IMR-90 (cell line): Measurements from ENCODE around the gene SYN1. TPM values are rescaled to one million over a fixed set of nuclear protein-coding genes. Genes with fewer than 3 reads are reported as not detected.

Source experiments
- ATAC-seq: fragments of 200-7000 bp; cut with Tn5 transposase; 2 replicates; pipeline ENCODE4 v1.9.1; 2020; ENCODE audit warnings: low read depth, mild to moderate bottlenecking, moderate library complexity
- BruUV-seq: library from RNA; stranded (reverse); fragments of 400-500 nt; replicated peaks from 2 replicates; lab custom pipeline; 2021; lab: Mats Ljungman, UMichigan
- CTCF ChIA-PET: fragments of 300-600 bp; formaldehyde crosslinking; extraction: SDS; loops from one replicate; lab custom pipeline; 2021; ENCODE audit warnings: antibody characterized with exemption; lab: Yijun Ruan, JAX
- POLR2A ChIA-PET: fragments of 300-600 bp; sonication (Branson Sonifier 250); formaldehyde crosslinking; loops from one replicate; lab custom pipeline; 2022; ENCODE audit warnings: antibody characterized with exemption; ENCODE audit not compliant: unreplicated experiment; lab: Charles Lee
- DNase-seq: peaks from one replicate; pipeline ENCODE4 v3.0.0; 2013
- H2AFZ ChIP-seq: replicated peaks from 2 replicates; pipeline ENCODE3; 2013; ENCODE audit warnings: low read length, mild to moderate bottlenecking; ENCODE audit not compliant: poor library complexity
- H2AK5ac ChIP-seq: 2 replicates; pipeline ENCODE4 v1.6.1; 2013; ENCODE audit warnings: low read depth, low read length, inconsistent platforms
- H2AK9ac ChIP-seq: replicated peaks from 2 replicates; pipeline ENCODE3; 2013; ENCODE audit warnings: mild to moderate bottlenecking, low read depth, low read length, moderate library complexity; ENCODE audit not compliant: poor library complexity
- H2BK120ac ChIP-seq: 2 replicates; pipeline ENCODE4 v1.6.1; 2013; ENCODE audit warnings: low read depth, low read length, inconsistent platforms
- H2BK15ac ChIP-seq: 3 replicates; pipeline ENCODE4 v1.6.1; 2013; ENCODE audit warnings: low read depth, low read length, inconsistent platforms
- H2BK20ac ChIP-seq: 2 replicates; pipeline ENCODE4 v1.6.1; 2013; ENCODE audit warnings: low read depth, mild to moderate bottlenecking, inconsistent platforms, low read length, moderate library complexity
- H2BK5ac ChIP-seq: 2 replicates; pipeline ENCODE4 v1.6.1; 2013; ENCODE audit warnings: mild to moderate bottlenecking, low read depth, low read length, inconsistent platforms; ENCODE audit not compliant: poor library complexity, severe bottlenecking
- H3K14ac ChIP-seq: replicated peaks from 2 replicates; pipeline ENCODE4 v1.6.1; 2013; ENCODE audit warnings: low read depth, low read length, inconsistent platforms
- H3K18ac ChIP-seq: 2 replicates; pipeline ENCODE4 v1.6.1; 2013; ENCODE audit warnings: low read depth, low read length, control low read depth
- H3K23ac ChIP-seq: 2 replicates; pipeline ENCODE4 v1.6.1; 2013; ENCODE audit warnings: low read depth, low read length, inconsistent platforms
- H3K27ac ChIP-seq: 2 replicates; pipeline ENCODE4 v1.5.1; 2013; ENCODE audit warnings: mild to moderate bottlenecking, control low read depth, low read length; ENCODE audit not compliant: insufficient read depth
- H3K27me3 ChIP-seq: 2 replicates; pipeline ENCODE4 v1.6.1; 2013; ENCODE audit warnings: low read length; ENCODE audit not compliant: control insufficient read depth, insufficient read depth
- H3K36me3 ChIP-seq: 2 replicates; pipeline ENCODE4 v1.6.1; 2013; ENCODE audit warnings: low read length, mixed read lengths; ENCODE audit not compliant: control insufficient read depth, insufficient read depth
- H3K4ac ChIP-seq: 2 replicates; pipeline ENCODE4 v1.6.1; 2013; ENCODE audit warnings: low read depth, low read length, inconsistent platforms
- H3K4me1 ChIP-seq: 2 replicates; pipeline ENCODE4 v1.6.1; 2013; ENCODE audit warnings: low read length, mixed read lengths; ENCODE audit not compliant: control insufficient read depth, insufficient read depth
- H3K4me2 ChIP-seq: 2 replicates; pipeline ENCODE4 v1.6.1; 2013; ENCODE audit warnings: low read depth, mild to moderate bottlenecking, control low read depth, low read length, moderate library complexity
- H3K4me3 ChIP-seq: 2 replicates; pipeline ENCODE4 v1.5.1; 2013; ENCODE audit warnings: low read depth, mild to moderate bottlenecking, control low read depth, low read length, moderate library complexity; ENCODE audit not compliant: insufficient read depth
- H3K56ac ChIP-seq: 2 replicates; pipeline ENCODE4 v1.6.1; 2013; ENCODE audit warnings: low read length, inconsistent platforms; ENCODE audit not compliant: insufficient read depth; ENCODE audit errors: extremely low read depth
- H3K79me1 ChIP-seq, 2 experiments: 2 replicates each; pipeline ENCODE4 v1.6.1; 2013; ENCODE audit warnings: low read length in 2 of 2, inconsistent platforms in 1 of 2, low read depth in 1 of 2
- H3K9ac ChIP-seq: 2 replicates; pipeline ENCODE4 v1.6.1; 2013; ENCODE audit warnings: low read depth, low read length, control low read depth
- H3K9me1 ChIP-seq: 2 replicates; pipeline ENCODE4 v1.6.1; 2013; ENCODE audit warnings: low read length, inconsistent platforms; ENCODE audit not compliant: insufficient read depth
- H3K9me3 ChIP-seq: 2 replicates; pipeline ENCODE4 v1.6.1; 2013; ENCODE audit warnings: low read length; ENCODE audit not compliant: control insufficient read depth, insufficient read depth
- H4K20me1 ChIP-seq: 2 replicates; pipeline ENCODE4 v1.6.1; 2013; ENCODE audit warnings: low read length, inconsistent platforms; ENCODE audit not compliant: insufficient read depth
- H4K5ac ChIP-seq: 2 replicates; pipeline ENCODE4 v1.6.1; 2013; ENCODE audit warnings: mild to moderate bottlenecking, low read depth, low read length, control low read depth
- H4K8ac ChIP-seq, 2 experiments: 2 replicates each; pipeline ENCODE4 v1.6.1; 2013; ENCODE audit warnings: low read depth in 2 of 2, low read length in 2 of 2, control low read depth in 1 of 2, inconsistent platforms in 1 of 2
- H4K91ac ChIP-seq: 2 replicates; pipeline ENCODE4 v1.6.1; 2013; ENCODE audit warnings: low read depth, low read length, inconsistent platforms; ENCODE audit not compliant: insufficient read depth
- BHLHE40 ChIP-seq: fragments of 150-350 bp; IDR thresholded peaks from 2 replicates; pipeline ENCODE4 v1.6.1; 2016; ENCODE audit warnings: mild to moderate bottlenecking, low read depth, low read length
- CEBPB ChIP-seq: IDR thresholded peaks from 2 replicates; pipeline ENCODE4 v1.6.1; 2012; ENCODE audit warnings: low read depth, low read length, improper control_type of control experiment
- CHD1 ChIP-seq: IDR thresholded peaks from 2 replicates; pipeline ENCODE4 v1.6.1; 2012; ENCODE audit warnings: low read depth, low read length, improper control_type of control experiment
- FOS ChIP-seq: fragments of 150-350 bp; IDR thresholded peaks from 2 replicates; pipeline ENCODE4 v1.6.1; 2016; ENCODE audit warnings: low read depth, low read length
- MAFK ChIP-seq: IDR thresholded peaks from 2 replicates; pipeline ENCODE4 v1.6.1; 2012; ENCODE audit warnings: low read depth, low read length, improper control_type of control experiment
- MAZ ChIP-seq: IDR thresholded peaks from 2 replicates; pipeline ENCODE4 v1.6.1; 2012; ENCODE audit warnings: low read depth, mild to moderate bottlenecking, low read length, improper control_type of control experiment, moderate library complexity, borderline replicate concordance
- MXI1 ChIP-seq: IDR thresholded peaks from 2 replicates; pipeline ENCODE4 v1.6.1; 2012; ENCODE audit warnings: low read depth, mild to moderate bottlenecking, low read length, moderate library complexity, borderline replicate concordance
- NFE2L2 ChIP-seq: fragments of 150-350 bp; IDR thresholded peaks from 2 replicates; pipeline ENCODE4 v1.6.1; 2016; ENCODE audit warnings: low read depth, mild to moderate bottlenecking, low read length
- POLR2A ChIP-seq: IDR thresholded peaks from 2 replicates; pipeline ENCODE4 v1.6.1; 2012; ENCODE audit warnings: mild to moderate bottlenecking, low read depth, low read length
- RAD21 ChIP-seq: IDR thresholded peaks from 2 replicates; pipeline ENCODE4 v1.6.1; 2012; ENCODE audit warnings: low read length, improper control_type of control experiment
- RCOR1 ChIP-seq: IDR thresholded peaks from 2 replicates; pipeline ENCODE4 v1.6.1; 2012; ENCODE audit warnings: mild to moderate bottlenecking, low read length, improper control_type of control experiment; ENCODE audit not compliant: insufficient replicate concordance
- WGBS, 2 experiments: methylation state at CpG; one replicate each; pipeline versions ENCODE4 v1.1.5 to v1.1.7; 2013; ENCODE audit warnings: missing lambda C conversion rate in 2 of 2; ENCODE audit not compliant: insufficient read length in 1 of 2; ENCODE audit errors: extremely low coverage in 2 of 2; 5-methylcytosine and 5-hydroxymethylcytosine counted together
- dilution Hi-C: fragments of 300-500 bp; cut with HindIII; formaldehyde crosslinking; loops from one replicate; pipeline ENCODE4 v1.14.3; 2018; ENCODE audit warnings: low sequenced_read_pairs; ENCODE audit not compliant: unreplicated experiment
- in situ Hi-C: fragments of 300-500 bp; cut with MboI; formaldehyde crosslinking; loops from 3 replicates; pipeline ENCODE4 v1.14.3; 2019; ENCODE audit warnings: low sequenced_read_pairs, inconsistent platforms, mixed read lengths
- intact Hi-C: fragments of 100-400 bp; cut with micrococcal nuclease; formaldehyde crosslinking; loops from 2 replicates; pipeline ENCODE4 v1.10.0; 2022
- polyA plus RNA-seq, 3 experiments: library from polyadenylated mRNA; depleted of rRNA; stranded (reverse); fragments of >200 nt; gene quantifications; 2 replicates each; pipeline ENCODE4 v1.2.3, GENCODE V29; 2012; ENCODE audit warnings: low replicate concordance in 1 of 3
- total RNA-seq: library from RNA; depleted of rRNA; stranded (reverse); fragments of >200 nt; gene quantifications from 2 replicates; pipeline ENCODE4 v1.2.3, GENCODE V29; 2012
- TF ChIP-seq, protein P1 (sequence below): fragments of 150-350 bp; IDR thresholded peaks from 2 replicates; pipeline ENCODE4 v1.6.1; 2017; ENCODE audit warnings: mild to moderate bottlenecking, antibody characterized with exemption, low read length, low read depth
- TF ChIP-seq, protein P2 (sequence below): conservative IDR thresholded peaks from 2 replicates; pipeline ENCODE4 v1.5.1; 2012; ENCODE audit warnings: mild to moderate bottlenecking, low read depth, low read length, improper control_type of control experiment
- TF ChIP-seq, protein P3 (sequence below): fragments of 150-350 bp; IDR thresholded peaks from 2 replicates; pipeline ENCODE4 v1.6.1; 2016; ENCODE audit warnings: low read depth, mild to moderate bottlenecking, low read length, moderate library complexity, borderline replicate concordance

The SYN1 gene
- total and polyA plus RNA-seq, 2 of the 4 experiments (the other 2 are of a cell fraction) = under 0.01 to 0.56 TPM

DNA sequence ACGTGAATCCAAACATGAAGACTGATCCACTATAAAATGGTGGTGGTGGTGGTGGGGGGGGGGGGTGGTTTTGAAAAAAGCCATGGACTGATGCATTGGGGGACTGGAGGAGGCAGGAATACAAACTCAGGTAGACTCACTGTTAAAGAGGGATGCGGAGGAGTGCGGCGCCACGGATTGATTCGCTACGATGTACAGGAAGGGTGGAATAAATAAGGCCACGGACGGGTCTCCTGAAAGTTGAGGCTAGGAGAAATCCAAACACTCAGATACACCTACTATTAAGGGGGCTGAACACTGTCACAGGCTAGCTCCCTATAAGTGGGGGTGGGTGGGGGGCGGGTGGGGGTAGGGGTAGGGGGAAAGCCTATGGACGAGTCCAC is 30.1 kb upstream of the SYN1 start:
- ChIA-PET CTCF (no interaction called here), POLR2A (no interaction called here)
- Histone ChIP-seq H3K27ac (peak overlapping the region; percentile 84), H3K4me2 (peak overlapping the region; percentile 83), H3K4me3 (peak overlapping the region; percentile 88), H2AFZ (no peak overlapping the region), H3K27me3 (no peaks in the 10 kb centered on the region), H2BK120ac (peak overlapping the region; percentile 57; the same call in 1 of the 2 replicates), H3K9ac (peak overlapping the region; percentile 74), H2BK15ac (no peak overlapping the region), H3K56ac (peak overlapping the region; percentile 80), H3K4ac (peak overlapping the region; percentile 82), H3K14ac (peak overlapping the region; percentile 86), H3K23ac (peak overlapping the region; percentile 96), H3K18ac (peak overlapping the region; percentile 15; the same call in 1 of the 2 replicates), H4K5ac (peak overlapping the region; percentile 23; the same call in 1 of the 2 replicates), H2BK20ac (peak overlapping the region; percentile 49; the same call in 1 of the 2 replicates), H3K4me1 (peaks cover 6% of the 10 kb centered on the region), H4K91ac (peak overlapping the region; percentile 66), H4K20me1 (peaks cover 9% of the 10 kb centered on the region), H4K8ac (peak overlapping the region; percentile 31 to 76; a peak in 2 of 4 replicates), H3K79me1 (peaks cover 0 to 26% of the 10 kb centered on the region in 2 experiments; a peak in 3 of 4 replicates), H2AK5ac (peak overlapping the region; percentile 91), H2AK9ac (peak overlapping the region; percentile 92), H3K36me3 (peaks cover 2% of the 10 kb centered on the region; the same call in 1 of the 2 replicates), H3K9me3 (no peaks in the 10 kb centered on the region), H2BK5ac (peak overlapping the region; percentile 93), H3K9me1 (0 out of 2 replicates have a peak, but pooled peaks cover 2% of the 10 kb centered on the region)
- DNase-seq (no peak), ATAC-seq (no peak)
- intact Hi-C loops (no loop called here), in situ Hi-C loops (loop anchor here (5.0 to 25.0 kb wide), 2 partner anchors 87 to 437 kb away; partner anchors contain the start of genes ARAF and CDK16), dilution Hi-C loops (no loop called here)
- TF ChIP-seq CHD1 (no peak), MAFK (no peak), RAD21 (no peak), FOS (no peak), BHLHE40 (no peak), MXI1 (no peak), CEBPB (no peak), NFE2L2 (no peak), RCOR1 (no peak), POLR2A (no peak), MAZ (no peak)
- TF ChIP-seq, protein P1, sequence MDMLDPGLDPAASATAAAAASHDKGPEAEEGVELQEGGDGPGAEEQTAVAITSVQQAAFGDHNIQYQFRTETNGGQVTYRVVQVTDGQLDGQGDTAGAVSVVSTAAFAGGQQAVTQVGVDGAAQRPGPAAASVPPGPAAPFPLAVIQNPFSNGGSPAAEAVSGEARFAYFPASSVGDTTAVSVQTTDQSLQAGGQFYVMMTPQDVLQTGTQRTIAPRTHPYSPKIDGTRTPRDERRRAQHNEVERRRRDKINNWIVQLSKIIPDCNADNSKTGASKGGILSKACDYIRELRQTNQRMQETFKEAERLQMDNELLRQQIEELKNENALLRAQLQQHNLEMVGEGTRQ = no peak
- TF ChIP-seq, protein P2, sequence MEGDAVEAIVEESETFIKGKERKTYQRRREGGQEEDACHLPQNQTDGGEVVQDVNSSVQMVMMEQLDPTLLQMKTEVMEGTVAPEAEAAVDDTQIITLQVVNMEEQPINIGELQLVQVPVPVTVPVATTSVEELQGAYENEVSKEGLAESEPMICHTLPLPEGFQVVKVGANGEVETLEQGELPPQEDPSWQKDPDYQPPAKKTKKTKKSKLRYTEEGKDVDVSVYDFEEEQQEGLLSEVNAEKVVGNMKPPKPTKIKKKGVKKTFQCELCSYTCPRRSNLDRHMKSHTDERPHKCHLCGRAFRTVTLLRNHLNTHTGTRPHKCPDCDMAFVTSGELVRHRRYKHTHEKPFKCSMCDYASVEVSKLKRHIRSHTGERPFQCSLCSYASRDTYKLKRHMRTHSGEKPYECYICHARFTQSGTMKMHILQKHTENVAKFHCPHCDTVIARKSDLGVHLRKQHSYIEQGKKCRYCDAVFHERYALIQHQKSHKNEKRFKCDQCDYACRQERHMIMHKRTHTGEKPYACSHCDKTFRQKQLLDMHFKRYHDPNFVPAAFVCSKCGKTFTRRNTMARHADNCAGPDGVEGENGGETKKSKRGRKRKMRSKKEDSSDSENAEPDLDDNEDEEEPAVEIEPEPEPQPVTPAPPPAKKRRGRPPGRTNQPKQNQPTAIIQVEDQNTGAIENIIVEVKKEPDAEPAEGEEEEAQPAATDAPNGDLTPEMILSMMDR = no peak
- TF ChIP-seq, protein P3, sequence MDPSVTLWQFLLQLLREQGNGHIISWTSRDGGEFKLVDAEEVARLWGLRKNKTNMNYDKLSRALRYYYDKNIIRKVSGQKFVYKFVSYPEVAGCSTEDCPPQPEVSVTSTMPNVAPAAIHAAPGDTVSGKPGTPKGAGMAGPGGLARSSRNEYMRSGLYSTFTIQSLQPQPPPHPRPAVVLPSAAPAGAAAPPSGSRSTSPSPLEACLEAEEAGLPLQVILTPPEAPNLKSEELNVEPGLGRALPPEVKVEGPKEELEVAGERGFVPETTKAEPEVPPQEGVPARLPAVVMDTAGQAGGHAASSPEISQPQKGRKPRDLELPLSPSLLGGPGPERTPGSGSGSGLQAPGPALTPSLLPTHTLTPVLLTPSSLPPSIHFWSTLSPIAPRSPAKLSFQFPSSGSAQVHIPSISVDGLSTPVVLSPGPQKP = no peak
- BruUV-seq = no TSS peak
- WGBS, 2 experiments = no CpG with 5 or more reads among the region's 11 CpGs
